Mesothelial cell of epicardium (in vitro differentiated cells): ENCODE results near the gene PPIL6. TPM values are rescaled to one million over a fixed set of nuclear protein-coding genes. Genes with fewer than 3 reads are reported as not detected.

Source experiments
- DNase-seq, 2 experiments: peaks; one replicate each; pipeline ENCODE4 v3.0.0; 2021; ENCODE audit warnings: low spot score in 2 of 2; ENCODE audit not compliant: unreplicated experiment in 2 of 2
- H3K27ac Mint-ChIP-seq: 2 replicates; pipeline ENCODE4 v1.8.0; 2021; ENCODE audit warnings: mixed read lengths
- H3K27me3 Mint-ChIP-seq: 2 replicates; pipeline ENCODE4 v1.8.0; 2021; ENCODE audit warnings: low read depth, mixed read lengths
- H3K36me3 Mint-ChIP-seq: 2 replicates; pipeline ENCODE4 v1.8.0; 2021; ENCODE audit warnings: mixed read lengths
- H3K4me1 Mint-ChIP-seq: 2 replicates; pipeline ENCODE4 v1.8.0; 2021; ENCODE audit warnings: mixed read lengths
- H3K4me3 Mint-ChIP-seq: 2 replicates; pipeline ENCODE4 v1.8.0; 2021; ENCODE audit warnings: mild to moderate bottlenecking, moderate library complexity, mixed read lengths
- H3K9me3 Mint-ChIP-seq: 2 replicates; pipeline ENCODE4 v1.8.0; 2021; ENCODE audit warnings: mixed read lengths
- CTCF ChIP-seq: fragments of 200-600 bp; sonication (generic); IDR thresholded peaks from one replicate; pipeline ENCODE4 v1.5.0; 2021; ENCODE audit warnings: antibody characterized with exemption; ENCODE audit not compliant: unreplicated experiment
- total RNA-seq: library from RNA; stranded (reverse); gene quantifications from 3 replicates; pipeline ENCODE4 v1.2.1, GENCODE V29; 2021

PPIL6 gene
- 2.9 to 4.8 TPM (median 4.8 TPM) in 3 replicates for total RNA-seq

GRCh38 chr6:109440331-109441068 is at the start of gene PPIL6, which contains the start of gene SMPD2:
Gene PPIL6 (minus strand): TSS chr6:109440628. CDS start chr6:109440590, 38 bp downstream.
Gene SMPD2 (plus strand): TSS chr6:109440724. CDS start chr6:109441122, 398 bp downstream.
- DNase-seq = peak; percentile 74 to 81
- TF ChIP-seq CTCF = peak; percentile 14
- Mint-ChIP-seq H3K4me3 (peak within 1 kb of the TSS; percentile 94), H3K27ac (peak within 1 kb of the TSS; percentile 96), H3K4me1 (peaks cover 18% of the 10 kb centered on the region), H3K36me3 (peaks cover 2% of the 10 kb centered on the region), H3K27me3 (no peaks in the 10 kb centered on the region), H3K9me3 (no peaks in the 10 kb centered on the region)

GRCh38 chr6:109488001-109488400 is 47.6 kb upstream of the PPIL6 start:
- Mint-ChIP-seq H3K36me3 (no peaks in the 10 kb centered on the region), H3K27ac (no peak overlapping the region), H3K27me3 (peaks cover 4% of the 10 kb centered on the region), H3K9me3 (no peaks in the 10 kb centered on the region), H3K4me1 (peaks cover 7% of the 10 kb centered on the region), H3K4me3 (no peak overlapping the region)
- no peak for TF ChIP-seq CTCF
- no peak for DNase-seq

GRCh38 chr6:109486068-109486467 is 45.6 kb upstream of the PPIL6 start:
- Mint-ChIP-seq H3K36me3 (peaks cover 4% of the 10 kb centered on the region), H3K4me3 (no peak overlapping the region), H3K4me1 (peaks cover 12% of the 10 kb centered on the region), H3K27me3 (peaks cover 4% of the 10 kb centered on the region), H3K9me3 (no peaks in the 10 kb centered on the region), H3K27ac (no peak overlapping the region)
- DNase-seq = no peak
- no peak for TF ChIP-seq CTCF

GRCh38 chr6:109485266-109485935 is 45.0 kb upstream of the PPIL6 start:
- H3K4me3 Mint-ChIP-seq = no peak overlapping the region
- no peak for TF ChIP-seq CTCF
- no peak overlapping the region for H3K27ac Mint-ChIP-seq
- peaks cover 4% of the 10 kb centered on the region for H3K27me3 Mint-ChIP-seq
- peaks cover 15% of the 10 kb centered on the region for H3K4me1 Mint-ChIP-seq
- no peaks in the 10 kb centered on the region for H3K9me3 Mint-ChIP-seq
- no peak for DNase-seq
- peaks cover 7% of the 10 kb centered on the region for H3K36me3 Mint-ChIP-seq

GRCh38 chr6:109484122-109484521 is 43.7 kb upstream of the PPIL6 start:
- DNase-seq = no peak
- Mint-ChIP-seq H3K27me3 (peaks cover 4% of the 10 kb centered on the region), H3K4me3 (peak overlapping the region; percentile 63), H3K4me1 (peaks cover 23% of the 10 kb centered on the region), H3K27ac (no peak overlapping the region), H3K9me3 (no peaks in the 10 kb centered on the region), H3K36me3 (peaks cover 11% of the 10 kb centered on the region)
- no peak for TF ChIP-seq CTCF
